SK-N-SH treated with all-trans-retinoic acid at 6 μM for 48 hours (cell line): Measurements from ENCODE around the gene CTBP1.

Source experiments
- ARNTL ChIP-seq: fragments of 450-650 bp; formaldehyde crosslinking; IDR thresholded peaks from 2 replicates; pipeline ENCODE4 v1.5.0; 2020; ENCODE audit warnings: low read depth, mild to moderate bottlenecking, moderate library complexity, borderline replicate concordance
- ESRRG ChIP-seq: fragments of 250-450 bp; sonication (Bioruptor Pico); IDR thresholded peaks from 2 replicates; pipeline ENCODE4 v1.6.1; 2021; ENCODE audit warnings: mild to moderate bottlenecking
- ISL1 ChIP-seq: fragments of 250-450 bp; sonication (Bioruptor Pico); IDR thresholded peaks from 2 replicates; pipeline ENCODE4 v2.1.2; 2022; ENCODE audit warnings: mild to moderate bottlenecking, moderate library complexity
- RARB ChIP-seq: fragments of 250-450 bp; sonication (Bioruptor Pico); IDR thresholded peaks from 2 replicates; pipeline ENCODE4 v1.8.0; 2021; ENCODE audit warnings: mild to moderate bottlenecking, moderate library complexity
- TCF4 ChIP-seq: fragments of 250-450 bp; sonication (Bioruptor Pico); IDR thresholded peaks from 2 replicates; pipeline ENCODE4 v1.8.0; 2021; ENCODE audit warnings: mild to moderate bottlenecking, moderate library complexity, borderline replicate concordance
- TOX ChIP-seq: fragments of 250-450 bp; sonication (Bioruptor Pico); IDR thresholded peaks from 2 replicates; pipeline ENCODE4 v1.8.0; 2021; ENCODE audit warnings: mild to moderate bottlenecking, moderate library complexity, borderline replicate concordance
- ZNF70 ChIP-seq: fragments of 450-650 bp; formaldehyde crosslinking; IDR thresholded peaks from 2 replicates; pipeline ENCODE4 v1.5.0; 2020; ENCODE audit warnings: mild to moderate bottlenecking, moderate library complexity
- TF ChIP-seq, protein P1 (sequence below): fragments of 250-450 bp; sonication (Bioruptor Pico); IDR thresholded peaks from 2 replicates; pipeline ENCODE4 v1.5.1; 2021; ENCODE audit warnings: mild to moderate bottlenecking, moderate library complexity

DNA sequence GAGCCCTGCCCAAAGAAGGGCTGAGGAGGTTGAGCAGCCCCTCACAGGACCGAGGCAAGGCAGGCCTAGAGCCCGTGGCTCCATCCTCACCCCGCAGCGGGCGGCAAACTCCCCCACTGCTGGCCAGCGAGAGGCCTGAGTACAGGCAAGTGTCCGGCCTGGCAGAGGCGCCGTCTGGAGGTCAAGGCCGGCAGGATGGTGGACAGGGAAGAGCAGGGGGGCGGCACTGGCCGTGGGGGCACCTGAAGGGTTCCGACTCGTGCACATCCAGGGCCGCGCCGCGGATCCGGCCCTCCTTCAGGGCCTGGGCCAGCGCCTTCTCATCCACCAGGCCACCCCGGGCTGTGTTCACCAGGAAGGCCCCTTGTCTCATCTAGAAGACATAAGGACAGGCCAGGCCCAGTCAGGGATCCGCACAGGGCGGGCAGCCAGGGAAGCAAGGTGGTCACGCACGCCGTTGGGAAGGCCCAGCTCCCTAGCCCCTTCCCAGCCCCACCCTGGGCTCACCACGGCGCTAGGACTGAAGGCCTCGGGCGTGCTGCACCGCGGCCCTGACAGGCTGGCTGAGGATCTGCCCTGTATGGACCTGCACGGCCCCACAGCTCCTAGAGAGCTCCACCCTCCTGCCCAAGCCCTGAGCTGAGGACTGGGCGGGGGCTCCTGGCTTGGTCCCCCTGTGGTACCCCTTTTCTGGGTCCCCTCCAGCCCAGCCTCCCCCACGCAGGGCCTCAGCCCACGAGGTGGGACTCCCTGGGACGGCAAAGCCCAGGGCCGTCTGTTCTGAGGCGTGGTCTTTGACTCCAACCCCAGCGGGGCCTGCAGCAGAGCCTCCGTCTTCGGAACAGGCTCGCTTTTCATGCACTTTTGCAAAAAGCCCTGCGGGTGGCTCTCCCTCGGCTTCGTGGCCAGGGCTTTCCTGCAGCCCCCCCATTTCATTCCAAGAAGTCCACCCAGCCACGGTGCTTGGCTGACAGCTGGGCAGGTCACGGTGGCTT is 34.5 kb downstream of the CTBP1 start:
- TF ChIP-seq ESRRG (CRISPR knock-in tag) (no peak), ZNF70 (CRISPR knock-in tag) (no peak), RARB (CRISPR knock-in tag) (no peak), ISL1 (no peak), TCF4 (CRISPR knock-in tag) (no peak), TOX (no peak), ARNTL (no peak)
- TF ChIP-seq, protein P1, sequence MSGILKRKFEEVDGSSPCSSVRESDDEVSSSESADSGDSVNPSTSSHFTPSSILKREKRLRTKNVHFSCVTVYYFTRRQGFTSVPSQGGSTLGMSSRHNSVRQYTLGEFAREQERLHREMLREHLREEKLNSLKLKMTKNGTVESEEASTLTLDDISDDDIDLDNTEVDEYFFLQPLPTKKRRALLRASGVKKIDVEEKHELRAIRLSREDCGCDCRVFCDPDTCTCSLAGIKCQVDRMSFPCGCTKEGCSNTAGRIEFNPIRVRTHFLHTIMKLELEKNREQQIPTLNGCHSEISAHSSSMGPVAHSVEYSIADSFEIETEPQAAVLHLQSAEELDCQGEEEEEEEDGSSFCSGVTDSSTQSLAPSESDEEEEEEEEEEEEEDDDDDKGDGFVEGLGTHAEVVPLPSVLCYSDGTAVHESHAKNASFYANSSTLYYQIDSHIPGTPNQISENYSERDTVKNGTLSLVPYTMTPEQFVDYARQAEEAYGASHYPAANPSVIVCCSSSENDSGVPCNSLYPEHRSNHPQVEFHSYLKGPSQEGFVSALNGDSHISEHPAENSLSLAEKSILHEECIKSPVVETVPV (CRISPR knock-in tag), result no peak
